Measurements from ENCODE around the gene STOM. TPM values are rescaled to one million over a fixed set of nuclear protein-coding genes. Genes with fewer than 3 reads are reported as not detected.
A peak's percentile ranks its signal among the peaks of the same experiment; 100 is the strongest.

STOM gene
- total and polyA plus RNA-seq, 2 donors (not counting 1 experiment from before 2014, with no cell fraction given), result 2.7 to 6.1 TPM

DNA sequence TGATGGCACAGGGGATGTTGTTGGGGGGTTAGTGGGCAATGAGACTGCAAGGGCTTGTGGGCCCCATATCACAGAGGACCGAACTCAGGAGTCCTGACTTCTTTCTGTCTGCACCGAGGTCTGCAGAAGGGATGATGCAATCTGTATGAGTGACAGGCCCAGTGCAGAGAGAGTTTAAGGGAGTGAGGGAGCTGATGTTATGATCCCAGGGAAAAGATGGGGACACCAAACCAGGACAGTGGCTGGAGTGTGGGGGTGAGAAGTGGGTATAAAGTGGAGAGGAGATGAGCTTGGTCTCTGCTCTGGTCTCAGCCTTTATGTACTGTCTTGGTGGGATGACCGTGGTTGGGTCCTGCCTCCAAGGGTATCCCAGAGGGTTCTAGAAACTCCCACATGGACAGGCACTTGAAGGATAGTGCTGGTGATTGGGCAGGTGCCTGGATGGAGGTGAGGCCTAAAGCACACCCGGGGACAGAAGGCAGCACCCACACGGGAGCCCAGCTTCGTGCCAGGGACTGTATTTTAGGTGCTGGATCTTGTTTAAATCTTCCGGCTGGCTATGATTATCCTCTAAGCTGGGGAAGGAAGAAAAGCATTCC, 80.2 kb downstream of the STOM start:
- no peak overlapping the region for H3K27ac Mint-ChIP-seq
- no peaks in the 10 kb centered on the region for H3K27me3 Mint-ChIP-seq
- 86% methylated on average over 6 of the region's 7 CpGs for WGBS (ENCODE audit: insufficient coverage)
- Histone ChIP-seq H4K20me1 (ENCODE audit: control insufficient read depth, insufficient read depth, low read length, poor library complexity, severe bottlenecking) (no peaks in the 10 kb centered on the region), H3K4me2 (replicated peaks; ENCODE audit: low read depth, low read length, poor library complexity, severe bottlenecking) (no peak overlapping the region), H3K79me2 (ENCODE audit: control insufficient read depth, insufficient read depth, low read length) (no peaks in the 10 kb centered on the region), H3K27ac (ENCODE audit: low read length in 2 of 2) (no peak overlapping the region), H3K36me3 (replicated peaks in 1 of 2; ENCODE audit: control extremely low read depth in 1 of 2, control insufficient read depth in 1 of 2, extremely low read depth in 1 of 2, insufficient read depth in 2 of 2, low read length in 1 of 2) (peaks cover 0 to 12% of the 10 kb centered on the region in 2 experiments), H3K27me3 (replicated peaks in 1 of 4; ENCODE audit: control extremely low read depth in 1 of 4, control insufficient read depth in 3 of 4, insufficient read depth in 4 of 4, low read length in 3 of 4) (no peaks in the 10 kb centered on the region), H2AFZ (ENCODE audit: insufficient read depth, low read depth, low read length, poor library complexity, severe bottlenecking) (no peak overlapping the region), H3K9ac (ENCODE audit: low read length) (no peak overlapping the region), H3K4me3 (ENCODE audit: control extremely low read depth in 1 of 5, extremely low read depth in 1 of 5, insufficient read depth in 1 of 5, low read depth in 2 of 5, low read length in 4 of 5) (no peak overlapping the region), H3K9me3 (ENCODE audit: control extremely low read depth in 1 of 3, control insufficient read depth in 2 of 3, insufficient read depth in 1 of 3, low read length in 2 of 3) (peaks cover 0 to 3% (median 0%) of the 10 kb centered on the region in 3 donors), H3K4me1 (ENCODE audit: control insufficient read depth in 2 of 2, insufficient read depth in 2 of 2, low read length in 2 of 2) (peaks cover 9 to 24% of the 10 kb centered on the region in 2 donors)
- DNase-seq, result no peak
- CTCF ChIA-PET, result interaction anchor here (1.9 kb wide), 1 partner anchor 12 kb away, joined by 8 read pairs; no protein-coding TSS in a partner anchor
- no peak overlapping the region for H3K4me3 Mint-ChIP-seq
- POLR2A ChIA-PET, result no interaction called here
- no peak for TF ChIP-seq EZH2 (IDR thresholded peaks at IDR 0.05; ENCODE audit: borderline replicate concordance, insufficient read depth, low read depth, low read length, poor library complexity, severe bottlenecking)
- TF ChIP-seq, protein P1, sequence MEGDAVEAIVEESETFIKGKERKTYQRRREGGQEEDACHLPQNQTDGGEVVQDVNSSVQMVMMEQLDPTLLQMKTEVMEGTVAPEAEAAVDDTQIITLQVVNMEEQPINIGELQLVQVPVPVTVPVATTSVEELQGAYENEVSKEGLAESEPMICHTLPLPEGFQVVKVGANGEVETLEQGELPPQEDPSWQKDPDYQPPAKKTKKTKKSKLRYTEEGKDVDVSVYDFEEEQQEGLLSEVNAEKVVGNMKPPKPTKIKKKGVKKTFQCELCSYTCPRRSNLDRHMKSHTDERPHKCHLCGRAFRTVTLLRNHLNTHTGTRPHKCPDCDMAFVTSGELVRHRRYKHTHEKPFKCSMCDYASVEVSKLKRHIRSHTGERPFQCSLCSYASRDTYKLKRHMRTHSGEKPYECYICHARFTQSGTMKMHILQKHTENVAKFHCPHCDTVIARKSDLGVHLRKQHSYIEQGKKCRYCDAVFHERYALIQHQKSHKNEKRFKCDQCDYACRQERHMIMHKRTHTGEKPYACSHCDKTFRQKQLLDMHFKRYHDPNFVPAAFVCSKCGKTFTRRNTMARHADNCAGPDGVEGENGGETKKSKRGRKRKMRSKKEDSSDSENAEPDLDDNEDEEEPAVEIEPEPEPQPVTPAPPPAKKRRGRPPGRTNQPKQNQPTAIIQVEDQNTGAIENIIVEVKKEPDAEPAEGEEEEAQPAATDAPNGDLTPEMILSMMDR (IDR thresholded peaks at IDR 0.05), result no peak
- H3K4me1 Mint-ChIP-seq, result peaks cover 26% of the 10 kb centered on the region
- intact Hi-C loops (cut with micrococcal nuclease), result no loop called here
- H3K9me3 Mint-ChIP-seq (ENCODE audit: insufficient read depth), result no peaks in the 10 kb centered on the region
- ATAC-seq (ENCODE audit: low read depth), result no peak

DNA sequence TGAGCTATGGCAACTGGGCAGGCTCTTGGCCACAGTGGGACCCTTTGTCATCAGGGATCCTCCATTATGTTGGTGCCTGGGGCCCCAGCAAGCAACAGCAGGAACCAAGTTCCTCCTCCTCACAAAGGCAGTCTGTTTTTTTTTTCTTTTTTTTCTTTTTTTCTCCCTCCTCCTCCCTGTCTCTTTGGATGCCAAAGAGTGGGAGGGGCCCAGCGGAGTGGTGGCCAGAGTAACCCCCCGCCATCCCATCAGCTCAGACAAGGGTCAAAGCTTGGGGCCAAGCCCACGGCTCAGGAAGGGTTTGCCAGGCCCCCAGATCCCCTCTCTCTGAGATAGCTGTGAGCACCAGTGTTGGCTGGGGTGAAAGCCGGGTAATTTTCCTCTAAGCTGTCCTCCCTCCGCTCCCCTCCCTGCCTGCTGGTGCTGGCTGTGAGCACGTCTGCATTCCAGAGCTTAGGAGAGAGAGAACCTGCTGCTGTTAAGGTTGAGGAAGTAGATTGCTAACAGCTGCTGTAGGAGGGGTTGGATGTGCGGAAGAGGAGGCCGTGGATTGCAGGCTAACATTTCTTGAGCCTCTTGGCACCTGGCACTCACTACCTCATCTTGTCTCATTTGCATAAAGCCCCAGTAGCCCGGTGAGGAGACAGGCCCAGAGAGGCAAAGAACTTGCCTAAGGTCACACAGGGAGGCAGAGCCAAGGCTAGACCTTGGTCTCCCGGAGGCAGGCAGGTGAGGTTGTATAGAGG, 80.9 kb downstream of the STOM start:
- Mint-ChIP-seq H3K4me3 (no peak overlapping the region), H3K27ac (peak overlapping the region; percentile 8), H3K9me3 (ENCODE audit: insufficient read depth) (no peaks in the 10 kb centered on the region), H3K27me3 (no peaks in the 10 kb centered on the region), H3K4me1 (peaks cover 26% of the 10 kb centered on the region)
- POLR2A ChIA-PET, result interaction anchor here (0.7 kb wide), 1 partner anchor 76 kb away, joined by 3 read pairs; no protein-coding TSS in a partner anchor
- H3K9ac ChIP-seq (ENCODE audit: low read length), result no peak overlapping the region
- peaks cover 0 to 12% of the 10 kb centered on the region in 2 experiments for H3K36me3 ChIP-seq (replicated peaks in 1 of 2; ENCODE audit: control extremely low read depth in 1 of 2, control insufficient read depth in 1 of 2, extremely low read depth in 1 of 2, insufficient read depth in 2 of 2, low read length in 1 of 2)
- no peaks in the 10 kb centered on the region for H3K27me3 ChIP-seq (replicated peaks in 1 of 4; ENCODE audit: control extremely low read depth in 1 of 4, control insufficient read depth in 3 of 4, insufficient read depth in 4 of 4, low read length in 3 of 4)
- H3K27ac ChIP-seq (ENCODE audit: low read length in 2 of 2), result no peak overlapping the region
- no peak overlapping the region for H2AFZ ChIP-seq (ENCODE audit: insufficient read depth, low read depth, low read length, poor library complexity, severe bottlenecking)
- no peak overlapping the region for H3K4me2 ChIP-seq (replicated peaks; ENCODE audit: low read depth, low read length, poor library complexity, severe bottlenecking)
- DNase-seq, result no peak
- no peaks in the 10 kb centered on the region for H4K20me1 ChIP-seq (ENCODE audit: control insufficient read depth, insufficient read depth, low read length, poor library complexity, severe bottlenecking)
- CTCF ChIA-PET, result interaction anchor here (1.1 to 1.9 kb wide), 3 partner anchors 10 to 534 kb away, joined by 3 to 8 read pairs (median 3); no protein-coding TSS in a partner anchor
- 88% methylated on average over 1 of the region's 10 CpGs for WGBS (ENCODE audit: insufficient coverage)
- no peak overlapping the region for H3K4me3 ChIP-seq (ENCODE audit: control extremely low read depth in 1 of 5, extremely low read depth in 1 of 5, insufficient read depth in 1 of 5, low read depth in 2 of 5, low read length in 4 of 5)
- H3K4me1 ChIP-seq (ENCODE audit: control insufficient read depth in 2 of 2, insufficient read depth in 2 of 2, low read length in 2 of 2), result peaks cover 9 to 24% of the 10 kb centered on the region in 2 donors
- intact Hi-C loops (cut with micrococcal nuclease), result no loop called here
- H3K79me2 ChIP-seq (ENCODE audit: control insufficient read depth, insufficient read depth, low read length), result no peaks in the 10 kb centered on the region
- ATAC-seq (ENCODE audit: low read depth), result no peak
- TF ChIP-seq, protein P1 (IDR thresholded peaks at IDR 0.05), result no peak
- no peak for TF ChIP-seq EZH2 (IDR thresholded peaks at IDR 0.05; ENCODE audit: borderline replicate concordance, insufficient read depth, low read depth, low read length, poor library complexity, severe bottlenecking)
- peaks cover 0 to 3% (median 0%) of the 10 kb centered on the region in 3 donors for H3K9me3 ChIP-seq (ENCODE audit: control extremely low read depth in 1 of 3, control insufficient read depth in 2 of 3, insufficient read depth in 1 of 3, low read length in 2 of 3)

Measured in B cell (primary cell).